Measurements from ENCODE around the gene NELL2. TPM values are rescaled to one million over a fixed set of nuclear protein-coding genes. Genes with fewer than 3 reads are reported as not detected.
"Not testable (repeated sequence)": the region's sequence is repeated elsewhere in the genome, so short reads cannot be mapped to it uniquely, and the experiment has no call there.

NELL2 gene
- total RNA-seq, 1 donor from 2014 or later, result 16.9 TPM

GRCh38 chr12:44694017-44694416 is 182.1 kb downstream of the NELL2 start:
- intact Hi-C loops (cut with DNase I), result no loop called here
- TF ChIP-seq CTCF (IDR thresholded peaks at IDR 0.05) (no peak), POLR2A (IDR thresholded peaks at IDR 0.05) (no peak), POLR2AphosphoS5 (IDR thresholded peaks at IDR 0.05; ENCODE audit: insufficient read depth in 1 of 2, low read depth in 1 of 2) (no peak)
- no peaks in the 10 kb centered on the region for H3K4me1 ChIP-seq
- H3K27me3 ChIP-seq, result no peaks in the 10 kb centered on the region
- no peaks in the 10 kb centered on the region for H3K9me3 ChIP-seq
- no peak overlapping the region for H3K27ac ChIP-seq
- no peak for DNase-seq (ENCODE audit: extremely low spot score in 2 of 2)
- no peak overlapping the region for H3K4me3 ChIP-seq
- H3K36me3 ChIP-seq, result no peaks in the 10 kb centered on the region

GRCh38 chr12:44689587-44689986 is 186.5 kb downstream of the NELL2 start:
- Histone ChIP-seq H3K4me1 (no peaks in the 10 kb centered on the region), H3K9me3 (no peaks in the 10 kb centered on the region), H3K4me3 (no peak overlapping the region), H3K27ac (no peak overlapping the region), H3K36me3 (no peaks in the 10 kb centered on the region), H3K27me3 (no peaks in the 10 kb centered on the region)
- no peak for DNase-seq (ENCODE audit: extremely low spot score in 2 of 2)
- intact Hi-C loops (cut with DNase I), result no loop called here
- TF ChIP-seq POLR2A (IDR thresholded peaks at IDR 0.05) (no peak), CTCF (IDR thresholded peaks at IDR 0.05) (no peak), POLR2AphosphoS5 (IDR thresholded peaks at IDR 0.05; ENCODE audit: insufficient read depth in 1 of 2, low read depth in 1 of 2) (no peak)

DNA sequence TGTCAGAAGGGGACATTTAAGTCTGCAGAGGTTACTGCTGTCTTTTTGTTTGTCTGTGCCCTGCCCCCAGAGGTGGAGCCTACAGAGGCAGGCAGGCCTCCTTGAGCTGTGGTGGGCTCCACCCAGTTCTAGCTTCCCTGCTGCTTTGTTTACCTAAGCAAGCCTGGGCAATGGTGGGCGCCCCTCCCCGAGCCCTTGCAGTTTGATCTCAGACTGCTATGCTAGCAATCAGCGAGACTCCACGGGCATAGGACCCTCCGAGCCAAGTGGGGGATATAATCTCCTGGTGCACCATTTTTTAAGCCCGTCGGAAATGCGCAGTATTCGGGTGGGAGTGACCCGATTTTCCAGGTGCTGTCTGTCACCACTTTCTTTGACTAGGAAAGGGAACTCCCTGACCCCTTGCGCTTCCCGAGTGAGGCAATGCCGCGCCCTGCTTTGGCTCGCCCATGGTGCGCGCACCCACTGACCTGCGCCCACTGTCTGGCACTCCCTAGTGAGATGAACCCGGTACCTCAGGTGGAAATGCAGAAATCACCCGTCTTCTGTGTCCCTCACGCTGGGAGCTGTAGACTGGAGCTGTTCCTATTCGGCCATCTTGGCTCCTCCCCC is 189.2 kb downstream of the NELL2 start:
- H3K4me3 ChIP-seq; H3K9me3 ChIP-seq; H3K4me1 ChIP-seq; H3K27ac ChIP-seq; H3K36me3 ChIP-seq; H3K27me3 ChIP-seq; intact Hi-C loops (cut with DNase I); DNase-seq (ENCODE audit: extremely low spot score in 2 of 2): not testable (repeated sequence)

DNA sequence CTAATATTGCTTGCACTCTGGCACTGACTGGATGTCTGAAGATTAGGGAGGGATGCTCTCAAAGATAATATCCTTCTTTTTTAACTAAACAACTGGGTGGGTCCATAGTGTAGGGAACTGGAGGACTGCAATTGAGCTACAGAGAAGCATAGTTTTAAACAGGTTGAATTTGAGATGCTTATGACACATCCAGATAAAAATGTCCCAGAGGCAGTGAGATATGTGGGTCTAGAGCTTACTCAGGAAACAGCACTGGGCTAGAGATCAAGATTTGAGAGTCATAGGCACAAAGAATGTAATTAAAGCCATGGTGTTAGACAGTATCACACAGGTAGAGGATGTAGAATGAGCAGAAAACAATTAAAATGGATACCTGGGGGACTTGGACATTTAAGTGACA is 198.4 kb downstream of the NELL2 start:
- intact Hi-C loops (cut with DNase I), result no loop called here
- H3K27me3 ChIP-seq, result no peaks in the 10 kb centered on the region
- DNase-seq (ENCODE audit: extremely low spot score in 2 of 2), result no peak
- H3K36me3 ChIP-seq, result no peaks in the 10 kb centered on the region
- H3K4me1 ChIP-seq, result no peaks in the 10 kb centered on the region
- no peak overlapping the region for H3K4me3 ChIP-seq
- no peaks in the 10 kb centered on the region for H3K9me3 ChIP-seq
- H3K27ac ChIP-seq, result no peak overlapping the region
- no peak for TF ChIP-seq CTCF (IDR thresholded peaks at IDR 0.05)

GRCh38 chr12:44674875-44675274 is 201.2 kb downstream of the NELL2 start:
- intact Hi-C loops (cut with DNase I), result no loop called here
- H3K4me1 ChIP-seq, result no peaks in the 10 kb centered on the region
- H3K27ac ChIP-seq, result no peak overlapping the region
- DNase-seq (ENCODE audit: extremely low spot score in 2 of 2), result no peak
- H3K27me3 ChIP-seq, result no peaks in the 10 kb centered on the region
- H3K36me3 ChIP-seq, result no peaks in the 10 kb centered on the region
- H3K9me3 ChIP-seq, result no peaks in the 10 kb centered on the region
- TF ChIP-seq CTCF (IDR thresholded peaks at IDR 0.05), result no peak
- TF ChIP-seq POLR2AphosphoS5 (IDR thresholded peaks at IDR 0.05; ENCODE audit: insufficient read depth in 1 of 2, low read depth in 1 of 2), result no peak
- no peak for TF ChIP-seq POLR2A (IDR thresholded peaks at IDR 0.05)
- no peak overlapping the region for H3K4me3 ChIP-seq

- H3K27me3 ChIP-seq, result no peaks in the 10 kb centered on the region
These were observed 202.3 kb downstream of the NELL2 start for GRCh38 chr12:44673811-44674210.

More at GRCh38 chr12:44673811-44674210, 202.3 kb downstream of the NELL2 start:
- H3K27ac ChIP-seq, result no peak overlapping the region
- H3K36me3 ChIP-seq, result no peaks in the 10 kb centered on the region
- no peaks in the 10 kb centered on the region for H3K9me3 ChIP-seq
- H3K4me3 ChIP-seq, result no peak overlapping the region
- no peaks in the 10 kb centered on the region for H3K4me1 ChIP-seq
- DNase-seq (ENCODE audit: extremely low spot score in 2 of 2), result no peak
- TF ChIP-seq POLR2A (IDR thresholded peaks at IDR 0.05) (no peak), POLR2AphosphoS5 (IDR thresholded peaks at IDR 0.05; ENCODE audit: insufficient read depth in 1 of 2, low read depth in 1 of 2) (no peak), CTCF (IDR thresholded peaks at IDR 0.05) (no peak)
- intact Hi-C loops (cut with DNase I), result no loop called here

All from vagina (tissue), 2 donors.